D721Med (cell line): Measurements from ENCODE around the gene OBSCN.

Source experiments
- DNase-seq: peaks from one replicate; pipeline ENCODE4 v3.0.0; 2011; ENCODE audit warnings: low spot score; ENCODE audit not compliant: insufficient read length
- FAIRE-seq: peaks from 2 replicates; lab custom pipeline; 2011; peaks lifted over from hg19 to GRCh38; lab: Jason Lieb, UNC
- TF ChIP-seq, protein P1 (sequence below): IDR thresholded peaks from 2 replicates; pipeline ENCODE4 v1.5.1; 2012; ENCODE audit warnings: mild to moderate bottlenecking, control low read depth; ENCODE audit not compliant: insufficient read depth; ENCODE audit errors: missing control alignments

The OBSCN gene

DNA sequence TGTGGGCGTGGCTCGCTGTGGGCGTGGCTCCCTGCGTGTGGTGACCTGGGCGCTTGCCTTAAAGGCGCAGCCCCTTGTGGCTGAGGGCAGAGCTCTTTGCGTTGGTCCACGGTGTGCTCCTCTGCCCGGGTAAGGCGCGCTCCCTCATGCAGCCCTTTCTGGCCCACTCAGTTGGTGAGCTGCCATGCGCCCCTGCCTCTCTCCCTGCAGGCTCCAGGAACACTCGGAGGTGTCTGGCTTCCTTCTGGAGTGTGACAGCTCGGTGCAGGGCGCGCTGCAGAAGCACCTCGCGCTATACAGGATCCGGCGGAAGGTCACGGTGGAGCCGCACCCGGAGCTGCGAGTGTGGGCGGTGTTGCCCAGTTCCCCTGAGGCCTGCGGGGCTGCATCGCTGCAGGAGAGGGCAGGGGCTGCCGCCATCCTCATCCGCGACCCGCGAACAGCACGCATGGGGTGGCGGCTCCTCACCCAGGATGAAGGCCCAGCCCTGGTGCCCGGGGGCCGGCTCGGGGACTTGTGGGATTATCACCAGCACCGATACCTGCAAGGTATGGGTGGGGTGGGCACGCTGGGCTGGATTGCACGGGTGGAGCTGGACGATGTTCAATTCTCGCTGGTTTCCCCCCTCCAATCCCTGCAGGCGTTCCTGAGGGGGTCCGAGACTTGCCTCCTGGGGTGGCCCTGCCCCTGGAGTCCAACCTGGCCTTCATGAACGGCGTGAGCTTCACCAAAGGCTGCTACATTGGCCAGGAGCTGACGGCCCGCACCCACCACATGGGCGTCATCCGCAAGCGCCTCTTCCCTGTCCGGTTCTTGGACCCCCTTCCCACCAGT lies 33.1 kb upstream of the OBSCN start:
- DNase-seq (no peak), FAIRE-seq (no peak)
- TF ChIP-seq, protein P1, sequence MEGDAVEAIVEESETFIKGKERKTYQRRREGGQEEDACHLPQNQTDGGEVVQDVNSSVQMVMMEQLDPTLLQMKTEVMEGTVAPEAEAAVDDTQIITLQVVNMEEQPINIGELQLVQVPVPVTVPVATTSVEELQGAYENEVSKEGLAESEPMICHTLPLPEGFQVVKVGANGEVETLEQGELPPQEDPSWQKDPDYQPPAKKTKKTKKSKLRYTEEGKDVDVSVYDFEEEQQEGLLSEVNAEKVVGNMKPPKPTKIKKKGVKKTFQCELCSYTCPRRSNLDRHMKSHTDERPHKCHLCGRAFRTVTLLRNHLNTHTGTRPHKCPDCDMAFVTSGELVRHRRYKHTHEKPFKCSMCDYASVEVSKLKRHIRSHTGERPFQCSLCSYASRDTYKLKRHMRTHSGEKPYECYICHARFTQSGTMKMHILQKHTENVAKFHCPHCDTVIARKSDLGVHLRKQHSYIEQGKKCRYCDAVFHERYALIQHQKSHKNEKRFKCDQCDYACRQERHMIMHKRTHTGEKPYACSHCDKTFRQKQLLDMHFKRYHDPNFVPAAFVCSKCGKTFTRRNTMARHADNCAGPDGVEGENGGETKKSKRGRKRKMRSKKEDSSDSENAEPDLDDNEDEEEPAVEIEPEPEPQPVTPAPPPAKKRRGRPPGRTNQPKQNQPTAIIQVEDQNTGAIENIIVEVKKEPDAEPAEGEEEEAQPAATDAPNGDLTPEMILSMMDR: no peak

DNA sequence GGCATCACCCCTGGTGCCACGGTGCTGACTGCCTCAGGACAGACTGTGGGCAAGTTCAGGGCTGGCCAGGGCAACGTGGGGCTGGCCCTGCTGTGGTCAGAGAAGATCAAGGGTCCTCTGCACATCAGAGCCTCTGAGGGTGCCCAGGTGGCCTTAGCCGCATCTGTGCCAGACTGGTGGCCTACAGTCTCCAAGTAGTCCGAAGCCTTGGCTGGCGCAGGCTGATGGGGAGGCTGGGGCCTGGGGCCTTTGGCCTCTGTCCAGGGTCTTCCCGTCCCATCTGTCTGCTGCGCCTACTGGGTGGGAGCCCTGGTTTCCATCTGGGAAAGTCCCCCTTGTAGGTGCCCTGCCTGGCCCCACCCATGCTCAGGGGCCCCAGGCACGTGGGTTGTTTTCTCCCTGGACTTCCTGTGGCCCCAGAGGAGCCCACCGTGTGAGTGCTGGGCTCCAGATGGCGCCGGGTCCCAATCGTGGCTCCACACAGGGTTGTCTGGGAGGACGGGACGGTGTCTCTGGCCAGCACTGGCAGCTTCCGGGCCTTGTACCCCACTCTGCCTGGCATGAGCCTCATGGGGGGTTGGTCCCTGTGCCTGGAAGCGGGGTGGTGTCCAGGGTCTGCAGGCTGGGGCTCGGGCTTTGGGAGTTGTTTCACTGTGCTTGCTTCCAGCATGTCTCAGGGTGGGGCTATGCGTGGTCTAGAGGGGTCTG lies 32.4 kb upstream of the OBSCN start:
- TF ChIP-seq, protein P1: no peak
- DNase-seq (no peak), FAIRE-seq (no peak)

DNA sequence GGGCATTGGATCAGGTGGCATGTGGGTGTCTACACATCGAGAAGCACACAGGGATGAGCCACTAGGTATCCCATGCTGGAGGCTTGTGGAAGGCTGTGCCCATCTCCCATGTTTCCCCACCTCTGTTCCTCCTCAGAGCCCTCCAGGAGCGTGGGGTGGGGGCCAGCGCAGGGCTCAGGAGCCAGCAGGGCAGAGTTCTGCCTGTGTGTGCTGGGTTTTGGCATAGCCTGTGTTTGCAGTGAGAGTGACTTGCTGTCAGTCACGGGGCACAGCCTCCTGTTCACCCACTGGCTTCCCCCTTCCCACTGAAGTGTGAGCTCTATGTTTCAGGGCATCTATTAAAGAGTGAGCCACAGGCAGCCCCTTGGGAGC lies 31.8 kb upstream of the OBSCN start:
- TF ChIP-seq, protein P1: no peak
- no peak for DNase-seq
- no peak for FAIRE-seq

DNA sequence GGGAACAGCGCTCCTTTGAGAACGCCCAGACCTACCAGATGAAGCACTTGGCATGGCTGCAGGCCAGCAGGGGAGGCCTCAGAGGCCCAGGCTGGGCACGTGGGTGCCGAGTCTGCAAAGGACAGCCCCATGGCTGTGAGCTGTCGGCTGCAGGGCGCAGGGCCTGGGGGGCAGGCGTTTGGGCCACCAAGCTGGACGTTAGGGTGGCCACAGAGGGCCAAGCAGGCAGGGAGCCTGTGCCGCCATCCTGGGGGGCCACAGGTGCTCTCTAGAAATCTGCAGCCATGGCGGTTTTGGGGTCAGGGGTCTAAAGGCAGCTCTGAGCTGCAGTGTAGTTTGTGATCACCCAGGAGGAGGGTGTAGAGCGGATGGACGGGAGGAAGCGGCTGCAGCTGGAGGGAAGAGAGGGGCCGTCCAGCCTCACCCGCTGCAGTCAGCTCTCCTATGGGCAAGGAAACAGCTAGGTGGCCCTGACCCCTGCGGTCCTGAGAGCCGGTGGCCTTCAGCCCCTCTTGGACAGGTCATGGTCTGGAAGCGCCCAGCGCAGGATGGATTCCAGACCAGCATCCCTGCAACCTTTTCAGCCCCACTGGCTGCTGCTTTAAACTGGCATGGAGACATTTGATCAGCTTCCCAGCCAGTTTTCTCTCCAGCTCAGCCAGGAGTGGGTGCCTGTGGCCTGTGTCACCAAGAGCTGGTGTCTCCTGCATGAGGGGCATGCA lies 31.2 kb upstream of the OBSCN start:
- FAIRE-seq: no peak
- TF ChIP-seq, protein P1: no peak

DNA sequence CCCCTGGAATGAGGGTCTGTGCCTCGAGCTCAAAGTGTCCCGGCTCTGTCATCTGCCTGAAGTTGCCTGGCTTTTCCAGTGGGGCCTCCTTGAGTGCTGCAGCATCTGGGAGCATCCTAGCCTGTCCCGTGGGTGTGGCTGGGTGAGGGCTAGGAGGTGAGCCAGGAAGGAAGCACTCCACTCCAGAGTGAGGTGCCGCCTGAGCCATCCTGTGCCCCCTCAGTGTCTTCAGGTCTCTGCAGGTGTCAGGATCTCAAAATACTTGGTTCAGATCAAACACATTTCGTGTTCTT lies 30.7 kb upstream of the OBSCN start:
- TF ChIP-seq, protein P1: no peak
- no peak for FAIRE-seq
- DNase-seq: no peak

More for the DNA sequence above, 31.2 kb upstream of the OBSCN start:
- DNase-seq: no peak

DNA sequence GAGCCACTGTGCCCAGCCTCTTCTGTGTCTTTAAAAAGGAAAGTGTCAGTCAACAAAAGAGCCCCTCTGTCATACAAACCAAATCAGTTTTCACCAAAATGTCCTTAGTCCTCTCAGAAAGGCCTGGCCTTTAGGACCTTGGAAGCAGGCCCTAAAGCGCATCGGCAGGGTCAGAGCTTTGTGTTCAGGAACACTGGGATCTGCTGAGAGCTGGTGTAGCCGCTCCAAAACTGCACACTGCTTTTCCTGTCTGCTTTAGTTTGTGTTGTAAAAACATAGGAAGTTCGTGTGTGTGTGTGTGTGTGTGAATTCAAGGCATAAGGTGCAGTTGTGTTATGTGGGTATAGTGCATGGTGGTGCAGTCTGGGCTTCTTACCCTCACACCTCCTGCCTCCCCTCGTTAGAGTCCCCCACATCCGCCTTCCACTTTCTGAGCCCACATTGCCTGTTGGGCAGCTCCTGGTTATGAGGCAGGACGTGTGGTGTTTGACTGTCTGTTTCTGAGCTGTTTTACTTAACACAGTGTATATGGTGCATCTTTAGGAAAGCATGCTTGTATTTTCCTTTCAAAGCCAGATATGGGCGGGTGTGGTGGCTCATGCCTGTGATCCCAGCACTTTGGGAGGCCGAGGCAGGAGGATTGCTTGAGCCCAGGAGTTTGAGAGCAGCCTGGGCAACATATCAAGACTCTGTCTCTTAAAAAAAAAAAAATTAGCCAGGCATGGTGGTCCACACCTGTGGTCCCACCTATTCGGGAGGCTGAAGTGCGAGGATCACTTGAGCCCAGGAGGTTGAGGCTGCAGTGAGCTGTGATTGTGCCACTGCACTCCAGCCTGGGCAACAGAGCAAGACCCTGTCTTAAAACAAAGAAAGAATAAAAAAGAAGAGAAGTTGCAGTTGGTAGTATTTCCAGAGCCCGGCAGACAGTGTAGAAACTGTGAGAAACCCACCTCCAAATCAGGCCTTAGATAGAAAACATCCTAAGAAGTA lies 29.8 kb upstream of the OBSCN start:
- TF ChIP-seq, protein P1: no peak
- DNase-seq: no peak
- FAIRE-seq: no peak
